DMS 273 treated with DMSO at 0.1 percent for 48 hours (cell line): ENCODE data around the gene NDUFS8.

Experiments
- DNase-seq: peaks from one replicate; lab custom pipeline; 2025; lab: John Stamatoyannopoulos, UW

NDUFS8 gene

DNA sequence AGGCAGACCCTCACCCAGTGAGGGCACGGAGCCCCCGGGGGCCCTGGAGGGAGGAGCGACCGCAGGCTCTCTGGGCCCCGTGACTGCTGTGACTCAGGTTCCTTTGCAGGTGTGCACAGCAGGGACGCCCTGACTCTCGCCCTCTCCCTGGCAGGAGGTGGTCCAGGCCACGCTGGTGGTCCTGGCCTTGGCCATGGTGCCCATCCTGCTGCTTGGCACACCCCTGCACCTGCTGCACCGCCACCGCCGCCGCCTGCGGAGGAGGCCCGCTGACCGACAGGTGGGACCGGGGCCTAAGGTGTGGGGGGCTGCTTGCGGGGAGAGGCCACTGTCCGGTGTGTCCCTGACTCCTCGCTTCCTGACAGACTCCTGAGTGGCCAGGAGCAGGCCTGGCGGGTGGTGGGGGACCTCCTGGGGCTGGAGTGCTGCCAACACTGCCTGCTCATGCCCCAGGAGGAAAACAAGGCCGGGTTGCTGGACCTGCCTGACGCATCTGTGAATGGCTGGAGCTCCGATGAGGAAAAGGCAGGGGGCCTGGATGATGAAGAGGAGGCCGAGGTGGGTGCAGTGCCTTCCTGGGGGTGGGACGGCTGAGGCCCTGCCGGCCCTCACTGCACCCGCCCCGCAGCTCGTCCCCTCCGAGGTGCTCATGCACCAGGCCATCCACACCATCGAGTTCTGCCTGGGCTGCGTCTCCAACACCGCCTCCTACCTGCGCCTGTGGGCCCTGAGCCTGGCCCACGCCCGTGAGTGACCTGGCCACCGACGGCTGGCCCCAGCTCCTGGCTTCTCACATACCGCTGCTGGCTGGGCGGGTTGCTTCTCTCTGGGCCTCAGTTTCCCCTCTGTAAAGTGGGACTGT is 19.3 kb downstream of the NDUFS8 start:
- no peak for DNase-seq

DNA sequence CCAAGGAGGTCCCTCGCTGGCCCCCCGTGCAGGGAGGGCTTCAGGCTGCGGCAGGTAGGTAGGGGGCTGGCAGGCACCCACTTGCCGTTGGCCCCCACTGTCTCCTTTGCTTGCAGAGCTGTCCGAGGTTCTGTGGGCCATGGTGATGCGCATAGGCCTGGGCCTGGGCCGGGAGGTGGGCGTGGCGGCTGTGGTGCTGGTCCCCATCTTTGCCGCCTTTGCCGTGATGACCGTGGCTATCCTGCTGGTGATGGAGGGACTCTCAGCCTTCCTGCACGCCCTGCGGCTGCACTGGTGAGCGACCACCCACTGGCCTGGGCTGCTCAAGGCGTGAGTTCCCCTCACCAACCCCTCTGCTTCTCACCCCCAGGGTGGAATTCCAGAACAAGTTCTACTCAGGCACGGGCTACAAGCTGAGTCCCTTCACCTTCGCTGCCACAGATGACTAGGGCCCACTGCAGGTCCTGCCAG is 19.9 kb downstream of the NDUFS8 start:
- DNase-seq, result no peak

DNA sequence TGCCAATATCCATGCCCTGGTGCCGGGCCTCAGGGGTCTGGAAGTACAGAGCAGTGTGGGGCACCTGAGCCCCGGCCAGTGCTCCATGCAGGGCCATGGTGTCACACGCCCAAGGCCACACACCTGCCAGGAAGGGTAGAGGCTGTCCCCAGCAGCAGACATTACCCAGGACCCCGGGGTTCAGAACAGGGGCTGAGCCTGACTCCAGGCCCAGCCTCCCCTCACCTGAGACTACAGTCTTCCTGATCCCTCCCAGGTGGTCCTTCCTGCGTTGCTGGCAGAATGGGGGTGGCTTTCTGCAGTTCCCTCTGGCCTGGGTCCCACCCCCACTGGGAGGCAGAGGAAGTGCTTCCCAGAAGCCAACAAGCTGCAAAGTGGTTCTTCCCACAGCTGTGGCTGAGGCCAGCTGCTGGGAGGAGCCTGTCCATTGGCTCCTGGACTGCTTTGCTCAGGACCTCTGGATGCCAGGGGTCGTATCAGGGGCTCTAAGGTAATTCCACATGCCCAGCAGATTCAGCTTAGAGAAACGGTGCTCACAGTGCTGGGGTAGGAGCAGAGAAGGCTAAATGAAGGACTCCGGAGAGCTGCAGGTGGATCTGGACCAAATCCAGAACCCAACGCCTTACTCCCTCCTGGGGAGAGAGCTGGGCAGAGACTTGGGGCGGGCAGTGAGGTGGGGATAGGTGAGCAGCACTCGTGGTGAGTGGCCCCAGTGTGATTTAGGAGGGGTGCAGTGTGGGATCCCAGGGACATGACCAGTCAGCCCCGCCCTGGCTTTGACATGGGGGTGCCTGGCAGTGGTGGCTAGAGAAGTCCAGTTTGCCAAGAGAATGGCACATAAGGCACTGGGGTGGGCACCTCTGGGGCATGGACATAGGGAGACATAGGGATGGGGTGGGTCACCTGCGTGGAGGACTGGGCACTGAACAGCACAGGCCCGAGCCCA is 21.0 kb downstream of the NDUFS8 start:
- no peak for DNase-seq

DNA sequence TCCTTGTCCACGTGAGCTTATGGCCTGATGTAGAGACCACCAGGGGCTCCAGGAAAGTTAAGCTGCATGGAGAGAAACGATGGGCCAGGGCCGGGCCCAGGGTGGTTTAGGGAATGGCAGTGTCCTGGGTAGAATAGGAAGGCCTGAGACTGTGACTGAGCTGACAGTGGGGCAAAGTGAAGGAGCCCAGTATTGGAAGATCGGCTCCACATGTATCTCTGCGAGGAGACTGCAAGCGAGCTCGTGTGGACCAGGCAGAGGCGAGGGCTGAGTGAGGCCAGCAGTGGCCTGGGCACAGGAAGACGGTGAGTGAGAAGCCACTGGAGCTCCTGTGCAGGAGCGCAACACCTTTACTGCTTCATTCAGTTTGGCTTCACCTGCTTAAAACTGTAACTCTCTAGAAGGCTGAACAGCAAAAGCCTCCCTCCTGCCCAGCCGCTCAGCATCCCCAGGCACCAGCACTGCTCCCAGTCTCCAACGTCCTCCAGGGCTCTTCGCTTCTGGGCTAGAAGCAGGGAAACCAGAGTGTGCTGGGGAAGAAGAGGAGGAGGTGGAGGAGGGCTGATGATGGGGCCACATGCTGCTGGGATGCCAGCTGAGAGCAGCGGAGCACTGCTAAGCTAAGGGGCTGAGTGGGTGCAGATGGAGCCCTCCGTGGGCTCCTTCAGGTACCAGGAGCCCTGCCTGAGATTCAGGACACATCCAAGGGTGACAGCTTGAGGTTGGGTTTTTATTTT is 21.8 kb downstream of the NDUFS8 start:
- no peak for DNase-seq

DNA sequence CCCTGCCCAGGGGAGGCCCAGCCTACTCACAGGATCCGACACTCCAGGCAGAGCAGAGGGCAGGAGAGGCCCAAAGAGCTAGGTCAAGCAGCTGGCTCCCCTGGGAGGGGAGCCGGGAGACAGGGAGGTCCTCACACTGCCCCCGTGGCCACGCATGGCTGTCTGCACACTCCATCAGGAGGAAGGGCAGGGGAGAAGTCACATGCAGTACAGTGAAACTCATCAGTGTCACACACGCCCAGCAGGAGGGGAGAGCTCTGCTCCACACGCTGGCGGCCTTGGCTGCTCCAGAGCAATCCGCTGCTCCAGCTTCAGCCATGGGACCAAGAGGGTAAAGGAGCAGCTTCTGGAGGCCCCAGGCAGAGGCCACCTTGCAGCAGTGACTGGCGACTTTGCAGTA is 22.6 kb downstream of the NDUFS8 start:
- no peak for DNase-seq

DNA sequence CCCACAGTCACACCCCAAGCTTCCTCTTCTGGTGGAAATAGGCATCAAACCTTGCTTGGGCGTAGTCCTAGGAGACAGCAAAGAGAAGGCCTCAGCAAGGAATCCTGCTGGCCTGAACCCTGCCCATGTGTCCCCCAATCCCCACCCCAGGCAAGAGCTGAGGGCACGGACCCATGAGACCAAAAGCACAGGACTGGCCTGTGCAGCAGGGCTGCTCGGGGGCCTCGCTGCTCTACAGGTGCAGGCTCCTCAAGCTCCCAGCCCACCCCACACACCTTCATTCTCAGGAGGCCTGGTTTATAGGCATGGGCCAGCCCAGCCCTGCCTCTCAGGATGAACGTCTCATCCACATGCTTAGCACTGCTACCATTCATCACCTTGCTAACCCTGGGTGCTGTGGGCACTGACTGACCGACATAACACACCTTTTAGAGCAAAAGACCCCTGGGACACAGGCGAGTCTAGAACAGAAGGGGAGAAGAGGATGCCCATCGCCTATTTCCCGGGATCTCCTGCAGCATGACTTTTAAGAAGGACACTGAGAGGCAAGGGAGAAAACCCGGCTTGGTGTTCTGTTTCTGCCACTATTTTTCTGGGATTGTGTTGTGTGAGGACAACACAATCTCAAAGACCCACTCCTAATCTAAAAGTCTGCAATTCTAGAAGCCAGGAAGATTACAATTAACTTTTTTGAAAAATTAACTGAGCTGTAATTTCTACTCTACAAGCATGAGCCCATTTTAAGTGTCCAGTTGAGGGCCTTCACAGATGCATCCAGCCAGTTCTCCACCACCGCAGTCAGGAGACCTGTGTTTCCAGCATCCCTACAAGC is 23.7 kb downstream of the NDUFS8 start:
- DNase-seq, result no peak

DNA sequence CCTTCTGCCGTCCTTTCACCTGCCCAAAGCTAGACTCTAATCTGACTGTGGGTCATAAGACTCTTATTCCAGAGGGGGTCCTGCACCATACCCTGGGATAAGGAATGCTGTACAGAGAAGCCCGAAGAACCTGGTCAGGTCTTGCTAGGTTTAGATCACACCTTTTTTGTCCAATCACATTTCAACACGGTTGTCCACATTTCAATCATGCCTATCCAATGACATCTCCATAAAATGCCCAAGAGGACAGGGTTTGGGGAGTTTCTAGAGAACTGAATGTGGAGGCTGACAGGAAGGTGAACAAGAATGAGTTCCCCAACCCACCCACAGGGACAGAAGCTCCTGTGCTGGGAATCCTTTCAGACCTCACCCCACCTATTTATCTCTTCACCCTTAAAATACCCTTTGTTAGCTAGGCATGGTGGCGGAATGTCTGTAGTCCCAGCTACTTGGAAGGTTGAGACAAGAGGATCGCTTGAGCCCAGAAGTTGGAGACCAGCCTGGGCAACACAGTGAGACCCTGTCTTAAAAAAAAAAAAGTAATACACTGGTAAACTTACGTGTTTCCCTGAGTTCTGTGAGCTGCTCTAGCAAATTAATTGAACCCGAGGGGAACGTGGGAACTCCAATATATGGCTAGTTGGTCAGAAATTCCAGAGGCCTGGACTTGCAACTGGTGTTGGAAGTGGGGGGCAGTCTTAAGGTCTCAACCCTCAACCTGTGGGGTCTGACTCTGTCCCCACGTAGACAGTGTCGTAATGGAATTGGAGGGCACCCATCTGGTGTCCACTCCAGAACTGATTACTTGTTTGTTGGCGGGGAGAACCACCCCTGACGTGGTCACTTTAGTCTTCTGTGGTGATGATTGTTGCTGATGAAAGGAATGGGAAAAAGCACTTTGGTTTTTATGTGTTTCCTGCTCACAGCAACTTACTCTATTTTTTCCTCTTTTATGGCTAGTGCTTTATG is 26.1 kb downstream of the NDUFS8 start:
- no peak for DNase-seq

DNA sequence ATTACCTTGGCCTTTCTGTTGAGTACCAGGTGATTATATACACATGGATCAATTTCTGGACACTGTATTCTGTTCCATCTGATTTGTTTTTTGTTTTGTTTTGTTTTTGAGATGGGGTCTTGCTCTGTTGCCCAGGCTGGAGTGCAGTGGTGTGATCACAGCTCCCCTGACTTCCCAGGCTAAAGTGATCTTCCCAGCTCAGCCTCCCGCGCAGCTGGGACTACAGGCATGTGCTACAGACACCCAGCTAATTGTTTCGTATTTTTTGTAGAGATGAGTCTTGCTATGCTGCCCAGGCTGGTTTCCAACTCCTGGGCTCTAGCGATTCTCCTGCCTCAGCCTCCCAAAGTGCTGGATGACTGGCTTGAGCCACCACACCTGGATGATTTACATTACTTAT is 27.3 kb downstream of the NDUFS8 start:
- DNase-seq, result no peak

DNA sequence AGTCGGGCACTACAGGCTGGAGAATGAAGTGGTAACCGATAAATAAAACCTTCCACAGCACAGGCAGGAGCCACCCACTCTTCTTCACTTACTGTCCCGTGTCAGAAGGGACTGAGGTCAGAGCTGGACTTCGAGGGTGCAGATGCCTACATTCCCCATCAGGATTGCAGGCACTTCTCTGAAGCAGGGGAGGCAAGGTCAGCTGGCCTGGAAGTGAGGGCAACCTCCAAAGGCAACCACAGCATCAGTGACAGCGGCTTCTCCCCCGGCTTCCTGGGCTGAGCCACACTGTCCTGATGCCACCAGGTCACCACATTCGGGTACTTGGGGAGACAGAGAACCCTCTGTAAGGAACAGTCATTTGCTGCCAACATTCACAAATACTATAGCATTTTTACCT is 31.0 kb downstream of the NDUFS8 start:
- no peak for DNase-seq

DNA sequence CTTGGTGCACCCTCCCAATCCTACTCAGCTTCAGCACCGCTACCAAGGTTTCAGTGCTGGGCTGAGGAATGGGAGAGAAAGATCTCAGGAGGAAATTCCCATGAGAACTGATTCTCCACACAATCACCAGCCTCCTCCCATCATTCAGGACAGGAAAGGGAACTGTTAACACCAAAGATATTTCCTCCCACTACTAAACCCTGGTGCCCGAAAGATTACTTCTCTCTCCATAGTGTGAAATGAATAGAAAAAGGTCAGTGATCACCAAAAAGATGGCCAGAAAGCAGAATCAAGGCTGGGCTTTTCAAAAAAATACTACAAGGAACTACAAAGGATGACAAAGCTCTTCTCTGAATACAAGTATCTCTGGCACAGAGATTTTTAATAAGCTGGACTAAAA is 34.4 kb downstream of the NDUFS8 start:
- DNase-seq, result no peak

DNA sequence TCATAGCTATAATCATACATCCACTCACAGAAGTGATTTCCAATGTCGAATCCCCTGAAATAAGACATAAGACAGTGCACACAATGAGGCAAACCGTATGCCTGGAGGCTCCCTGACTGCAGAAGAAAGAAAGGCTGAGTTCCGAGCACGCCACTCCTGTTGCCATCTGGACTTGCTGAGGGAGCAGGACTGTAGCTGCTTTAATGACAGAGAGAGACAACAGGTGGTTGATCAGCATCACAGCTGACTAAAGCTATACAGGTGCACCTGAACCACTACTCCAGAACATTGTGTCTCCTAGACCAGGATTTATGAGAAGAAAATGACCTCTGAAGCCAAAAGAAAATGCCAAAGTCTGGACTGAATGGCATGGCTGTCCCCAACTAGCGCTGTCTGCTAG is 35.4 kb downstream of the NDUFS8 start:
- no peak for DNase-seq

DNA sequence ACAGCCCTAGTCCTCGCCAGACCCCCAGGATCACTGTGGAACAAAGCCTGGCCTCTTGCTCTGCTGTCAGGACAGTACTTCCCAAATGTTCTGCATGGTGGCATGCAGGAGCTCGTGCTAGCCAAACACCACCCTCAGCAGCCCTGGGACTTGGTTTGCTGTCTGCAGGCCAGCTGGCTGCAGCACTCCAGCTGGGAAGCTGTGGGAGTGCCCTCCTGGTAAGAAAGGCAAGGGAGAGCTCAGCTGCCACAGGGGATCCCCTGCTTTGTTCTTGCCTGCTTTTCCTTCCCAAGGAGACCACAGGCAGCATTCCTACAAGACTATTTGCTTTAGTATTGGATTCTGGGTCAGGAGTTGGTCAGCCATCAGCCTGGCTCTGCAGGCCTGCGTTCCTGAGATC is 36.3 kb downstream of the NDUFS8 start:
- DNase-seq, result no peak

DNA sequence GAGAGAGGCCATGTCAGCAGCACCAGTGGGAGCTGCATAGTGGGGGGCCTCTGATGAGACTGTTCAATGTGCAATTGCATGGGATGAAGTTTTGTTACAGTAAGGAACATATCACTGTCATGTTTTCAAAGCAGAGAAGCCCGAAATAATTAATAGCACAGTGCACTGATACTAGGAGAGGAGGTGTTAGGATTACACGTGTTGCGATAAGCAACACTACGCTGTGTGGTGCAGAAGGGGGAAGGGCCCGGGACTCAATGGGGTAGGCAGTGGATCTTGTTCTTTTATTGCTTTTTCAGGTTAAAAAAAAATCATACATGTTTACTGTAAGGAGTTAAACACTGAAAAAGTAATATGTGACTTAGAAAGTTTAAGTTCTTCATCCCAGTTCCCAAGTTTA is 37.5 kb downstream of the NDUFS8 start:
- DNase-seq, result no peak

DNA sequence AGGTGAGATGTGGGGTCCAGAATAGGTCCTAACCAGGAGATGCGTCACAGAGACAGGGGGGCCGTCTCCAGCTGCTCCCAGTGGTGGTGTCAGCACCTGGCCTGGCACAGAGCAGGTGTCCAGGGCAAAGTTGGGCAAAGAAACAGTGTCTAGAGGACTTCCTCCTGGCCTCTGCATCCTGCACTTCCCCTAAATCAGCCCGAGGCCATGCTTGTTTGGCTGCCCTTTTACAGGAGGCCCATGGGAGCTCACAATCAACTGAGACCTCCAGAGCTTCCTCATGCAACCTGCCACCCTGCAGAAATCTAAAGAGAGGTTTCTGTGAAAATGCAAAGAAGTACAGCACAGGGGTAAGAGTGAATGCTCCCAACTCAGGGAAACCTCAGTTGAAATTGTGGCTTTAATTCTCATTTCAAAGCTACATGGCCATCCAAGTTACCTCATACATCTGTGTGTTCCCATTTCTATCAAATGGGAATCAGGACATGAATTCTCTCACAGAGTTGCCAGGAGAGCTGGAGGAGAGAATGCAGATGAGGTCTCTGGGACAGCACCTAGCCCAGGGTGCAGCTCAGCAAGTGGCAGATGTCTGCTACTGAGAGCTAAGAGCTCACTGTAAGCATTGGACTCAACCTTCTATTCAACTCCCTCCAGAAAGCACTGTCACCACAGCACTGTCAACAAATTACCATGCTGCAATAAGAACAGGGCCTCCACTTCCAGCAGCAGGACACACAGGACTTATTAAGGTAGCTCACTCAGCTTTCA is 41.0 kb downstream of the NDUFS8 start:
- DNase-seq, result no peak

DNA sequence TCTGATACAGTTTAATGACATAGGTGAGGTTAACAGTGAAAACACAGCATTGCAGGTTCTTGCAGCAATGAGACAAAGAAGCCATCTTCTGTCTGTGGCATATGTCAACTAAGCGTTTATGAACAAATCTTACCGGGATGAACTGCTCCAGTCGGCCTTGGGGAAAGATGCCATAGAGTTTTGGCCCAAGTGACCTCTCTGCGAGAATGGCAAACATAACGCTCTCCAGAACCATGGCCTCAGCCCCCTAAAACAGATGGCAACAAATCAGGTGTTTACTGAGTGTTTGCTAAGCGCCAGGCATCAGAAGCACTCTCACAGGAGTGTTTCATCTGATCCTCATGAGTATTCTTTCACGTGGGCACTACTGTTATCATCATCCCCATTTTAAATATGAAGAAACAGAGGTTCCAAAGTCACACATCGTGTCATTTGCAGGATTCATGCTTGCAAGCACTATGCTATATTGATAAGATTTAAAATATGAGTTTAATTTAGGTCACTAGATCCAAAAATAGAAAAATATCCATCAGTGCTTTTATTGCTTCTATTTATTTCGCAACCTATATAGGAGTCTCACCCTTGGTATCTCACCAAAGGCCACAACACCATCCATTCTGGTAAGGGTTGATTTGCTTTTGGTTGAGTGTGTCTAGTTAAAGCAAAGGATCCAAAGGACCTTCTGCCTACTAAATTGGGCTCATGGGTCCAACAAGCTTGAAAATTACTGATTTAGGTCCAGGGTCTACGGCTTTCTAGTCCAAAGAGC is 44.3 kb downstream of the NDUFS8 start:
- DNase-seq, result no peak

DNA sequence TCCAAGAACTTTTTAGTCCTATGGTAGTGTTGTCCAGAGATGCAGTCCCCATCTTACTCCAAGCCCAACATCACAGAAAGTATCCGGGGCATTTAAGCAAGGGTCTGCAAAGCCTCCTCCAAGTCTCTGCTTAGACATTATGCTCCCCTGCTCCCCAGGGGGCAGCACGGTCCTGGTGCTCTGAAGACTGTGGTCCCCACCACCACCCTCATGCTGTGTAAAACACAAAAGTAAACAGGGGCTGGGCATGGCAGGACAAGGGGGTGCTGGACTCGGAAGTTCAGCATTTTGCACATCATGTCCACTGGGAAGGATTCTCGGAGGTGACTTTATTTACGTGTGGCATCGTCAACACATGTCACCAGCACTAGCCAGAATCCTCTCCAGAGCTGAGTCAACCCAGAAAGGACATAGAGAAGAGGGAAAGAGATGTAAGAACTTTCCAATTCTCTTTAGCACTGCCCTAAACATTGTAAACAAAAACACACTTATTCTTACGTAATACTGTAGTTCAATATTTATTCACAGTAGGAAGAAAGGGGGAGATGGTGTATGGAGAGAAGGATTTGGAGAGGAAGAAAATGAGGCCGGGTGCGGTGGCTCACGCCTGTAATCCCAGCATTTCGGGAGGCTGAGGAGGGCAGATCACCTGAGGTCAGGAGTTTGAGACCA is 46.0 kb downstream of the NDUFS8 start:
- no peak for DNase-seq

DNA sequence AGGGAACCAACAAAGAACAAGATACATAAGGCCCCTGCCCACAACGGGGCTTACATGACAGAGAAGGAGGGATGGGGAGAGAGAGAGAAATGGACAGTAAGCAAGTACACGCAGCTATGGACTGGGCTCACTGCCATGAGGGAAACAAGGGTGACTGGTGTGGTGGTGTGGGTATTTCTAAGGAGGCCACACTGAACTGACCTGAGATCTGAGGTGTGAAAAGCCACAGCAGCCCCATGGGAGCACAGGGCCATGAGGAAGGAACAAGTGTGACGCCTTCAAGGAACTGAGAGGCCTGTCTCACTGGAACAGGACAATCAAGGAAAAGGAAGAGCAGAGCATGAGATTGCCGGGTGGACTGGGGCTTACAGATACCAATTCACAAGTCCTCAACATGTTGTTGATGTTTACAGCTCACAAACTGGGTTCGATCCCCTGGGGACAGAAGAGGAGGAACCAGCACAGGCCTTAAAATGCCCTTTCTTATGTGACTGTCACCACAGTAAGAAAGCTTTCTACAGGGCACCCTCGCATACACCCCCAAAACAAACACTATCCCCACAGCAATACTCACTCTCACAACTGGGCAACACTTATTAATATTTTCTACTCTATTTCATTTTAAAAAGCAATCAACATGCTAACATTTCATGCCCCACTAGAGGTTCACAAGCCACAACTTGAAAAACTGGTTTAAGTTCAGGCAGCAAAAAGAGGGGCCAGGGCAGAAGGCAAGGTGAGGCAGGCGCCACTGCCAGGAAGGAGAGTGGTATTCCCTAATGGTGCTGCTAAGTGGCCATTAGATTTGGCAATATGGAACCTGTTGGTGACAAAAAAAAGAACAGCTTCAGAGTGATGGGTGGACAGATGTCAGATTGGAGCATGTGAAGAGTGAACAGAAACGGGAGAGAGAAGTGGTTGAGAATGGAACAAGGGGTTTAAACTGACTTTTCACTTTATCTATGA is 47.4 kb downstream of the NDUFS8 start:
- no peak for DNase-seq
